ENCODE measurements around the gene HDAC8. TPM values are rescaled to one million over a fixed set of nuclear protein-coding genes. Genes with fewer than 3 reads are reported as not detected.
"Not testable (repeated sequence)": the region's sequence is repeated elsewhere in the genome, so short reads cannot be mapped to it uniquely, and the experiment has no call there.

HDAC8 gene
- total and polyA plus RNA-seq, 8 donors: 28.7 to 49.5 (median 39.6) TPM

GRCh38 chrX:72492499-72492898 lies 80.1 kb downstream of the HDAC8 start:
- no peak for TF ChIP-seq CTCF (IDR thresholded peaks at IDR 0.05)
- DNase-seq (no peak), ATAC-seq (no peak)
- peaks cover 0 to 11% of the 10 kb centered on the region in 2 donors for H3K36me3 ChIP-seq
- no peak overlapping the region for H3K4me3 ChIP-seq
- intact Hi-C loops (cut with DNase I): no loop called here
- no peaks in the 10 kb centered on the region for H3K4me1 ChIP-seq
- no peak overlapping the region for H3K27ac ChIP-seq
- no peaks in the 10 kb centered on the region for H3K27me3 ChIP-seq
- no peaks in the 10 kb centered on the region for H3K9me3 ChIP-seq

GRCh38 chrX:72490221-72490620 lies 82.4 kb downstream of the HDAC8 start:
- intact Hi-C loops (cut with DNase I); DNase-seq; H3K27me3 ChIP-seq; H3K4me3 ChIP-seq; H3K4me1 ChIP-seq; H3K9me3 ChIP-seq; ATAC-seq; H3K27ac ChIP-seq: not testable (repeated sequence)
- peaks cover 0 to 21% of the 10 kb centered on the region in 2 donors for H3K36me3 ChIP-seq

GRCh38 chrX:72487661-72488060 lies 85.0 kb downstream of the HDAC8 start:
- no peak overlapping the region for H3K4me3 ChIP-seq
- no peaks in the 10 kb centered on the region for H3K27me3 ChIP-seq
- no peaks in the 10 kb centered on the region for H3K4me1 ChIP-seq
- H3K36me3 ChIP-seq: peaks cover 0 to 27% of the 10 kb centered on the region in 2 donors
- no peaks in the 10 kb centered on the region for H3K9me3 ChIP-seq
- DNase-seq: no peak
- intact Hi-C loops (cut with DNase I): no loop called here
- ATAC-seq: no peak
- no peak for TF ChIP-seq CTCF (IDR thresholded peaks at IDR 0.05)
- H3K27ac ChIP-seq: no peak overlapping the region

GRCh38 chrX:72479324-72480274 lies 93.0 kb downstream of the HDAC8 start:
- Histone ChIP-seq H3K27ac (no peak overlapping the region), H3K27me3 (peaks cover 0 to 7% of the 10 kb centered on the region in 2 donors), H3K4me1 (no peaks in the 10 kb centered on the region), H3K36me3 (peaks cover 0 to 6% of the 10 kb centered on the region in 2 donors), H3K9me3 (no peaks in the 10 kb centered on the region), H3K4me3 (no peak overlapping the region)
- DNase-seq: no peak
- intact Hi-C loops (cut with DNase I): no loop called here
- TF ChIP-seq CTCF (IDR thresholded peaks at IDR 0.05): no peak
- no peak for ATAC-seq

GRCh38 chrX:72478853-72479252 lies 93.8 kb downstream of the HDAC8 start:
- intact Hi-C loops (cut with DNase I): no loop called here
- Histone ChIP-seq H3K27ac (no peak overlapping the region), H3K4me1 (no peaks in the 10 kb centered on the region), H3K9me3 (no peaks in the 10 kb centered on the region), H3K36me3 (peaks cover 0 to 6% of the 10 kb centered on the region in 2 donors), H3K4me3 (no peak overlapping the region), H3K27me3 (peaks cover 0 to 7% of the 10 kb centered on the region in 2 donors)
- DNase-seq: no peak
- TF ChIP-seq CTCF (IDR thresholded peaks at IDR 0.05): no peak
- no peak for ATAC-seq

All from left lung (tissue), 10 donors.